ENCODE results near the gene SPDYA.
A peak's percentile ranks its signal among the peaks of the same experiment; 100 is the strongest.

SPDYA gene

DNA sequence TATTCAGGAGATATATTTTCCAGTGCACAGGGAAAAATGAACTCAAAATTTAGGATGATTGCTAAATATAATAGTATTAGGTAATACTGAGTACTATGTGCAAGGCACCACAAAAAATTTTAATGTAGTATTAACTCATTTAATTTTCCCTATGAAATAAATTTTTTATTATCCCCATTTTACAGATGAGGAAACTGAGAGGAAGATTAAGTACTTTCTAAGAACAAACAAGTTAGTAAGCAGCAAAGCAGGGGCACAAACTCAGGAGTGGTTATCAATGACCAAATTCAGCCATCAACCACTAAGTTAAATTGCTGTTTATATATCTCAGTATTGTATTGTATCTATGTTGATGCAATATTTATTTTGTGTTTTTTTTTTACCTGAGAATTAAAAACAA lies 14.2 kb downstream of the SPDYA start:
- no peak for DNase-seq

- no peak for DNase-seq
Observed at GRCh38 chr2:28828382-28828781, 17.7 kb downstream of the SPDYA start.

DNA sequence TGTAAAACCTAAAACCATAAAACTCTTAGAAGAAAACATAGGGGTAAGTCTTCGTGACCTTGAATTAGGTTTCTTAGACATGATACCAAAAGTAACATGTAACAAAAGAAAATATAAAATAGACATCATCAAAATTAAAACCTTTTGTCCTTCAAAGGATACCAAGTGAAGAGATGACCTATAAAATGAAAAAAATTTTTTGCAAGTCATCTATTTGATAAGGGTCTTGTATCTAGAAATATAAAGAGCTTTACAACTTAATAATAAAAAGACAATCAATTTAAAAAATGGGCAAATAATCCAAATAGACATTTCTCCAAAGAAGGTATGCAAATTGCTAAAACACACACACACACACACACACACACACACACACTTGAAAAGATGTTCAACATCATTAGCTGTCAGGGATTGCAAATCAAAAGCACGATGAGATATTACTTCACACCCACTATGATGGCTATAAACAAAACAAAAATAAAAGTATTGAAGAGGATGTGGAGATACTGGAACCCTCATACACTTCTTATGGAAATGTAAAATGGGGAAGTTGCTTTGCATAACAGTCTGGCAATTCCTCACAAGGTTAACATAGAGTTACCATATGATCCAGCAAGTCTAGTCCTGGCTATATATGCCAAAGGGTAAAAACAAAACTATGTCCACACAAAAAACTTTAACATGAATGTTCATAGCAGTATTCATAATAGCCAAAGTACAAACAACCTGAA lies 23.3 kb downstream of the SPDYA start:
- no peak for DNase-seq

GRCh38 chr2:28835781-28836180 lies 25.1 kb downstream of the SPDYA start:
- DNase-seq = no peak

DNA sequence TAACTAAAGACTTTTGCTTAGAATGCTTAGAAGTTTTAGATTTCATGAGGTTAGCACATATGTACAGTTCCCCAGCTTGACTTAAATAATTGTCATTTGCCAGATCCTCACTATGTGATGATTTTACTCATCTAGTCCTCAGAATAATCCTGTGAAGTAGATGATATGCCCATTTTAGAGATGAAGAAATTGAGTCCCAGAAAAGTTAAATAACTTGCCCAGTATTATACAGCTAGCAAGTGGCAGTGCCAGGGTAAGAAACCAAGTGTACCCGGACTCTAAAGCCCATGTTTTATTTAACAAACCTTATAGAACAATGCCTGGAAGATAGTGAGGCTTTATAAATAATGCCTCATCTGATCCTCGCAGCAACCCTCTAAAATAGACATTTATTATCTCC lies 28.3 kb downstream of the SPDYA start:
- DNase-seq = no peak

- no peak for DNase-seq
Observed at GRCh38 chr2:28842042-28842441, 31.4 kb downstream of the SPDYA start.

DNA sequence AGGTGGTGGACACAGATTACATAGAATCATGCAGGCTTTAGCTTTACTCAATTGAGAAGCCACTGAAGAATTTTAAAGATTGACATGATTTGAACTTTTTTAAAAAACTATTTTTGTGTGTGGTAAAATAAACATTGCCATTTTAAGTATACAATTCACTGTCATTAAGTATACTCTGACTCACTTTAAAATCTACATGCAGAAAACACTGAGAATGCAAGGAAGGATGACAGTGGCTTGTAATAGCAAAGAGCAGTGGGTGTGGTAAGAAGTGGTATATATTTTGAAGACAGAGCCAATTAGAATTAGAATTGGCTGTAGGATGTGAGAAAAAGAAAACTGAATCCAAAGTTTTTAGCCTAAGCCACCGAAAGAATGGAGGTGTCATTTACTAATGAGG lies 44.6 kb downstream of the SPDYA start:
- no peak for DNase-seq

DNA sequence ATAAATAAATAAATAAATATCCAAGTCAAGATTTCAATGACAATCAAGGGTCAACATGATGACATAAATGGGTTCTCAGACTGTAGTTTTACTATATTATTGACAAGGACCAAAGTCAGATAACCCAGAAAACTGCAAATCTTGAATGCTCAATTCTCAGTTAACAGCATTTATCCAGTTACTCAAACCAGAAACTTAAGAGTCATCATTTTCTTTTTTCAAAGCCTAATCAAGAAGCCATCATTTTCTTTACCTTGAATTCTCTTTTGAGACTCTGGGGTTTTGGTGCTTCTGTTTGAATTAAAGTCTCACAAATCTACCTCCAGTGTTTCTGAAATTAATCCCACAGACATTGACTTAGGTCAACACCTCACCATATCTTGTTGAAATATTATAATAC lies 45.3 kb downstream of the SPDYA start:
- DNase-seq = no peak

DNA sequence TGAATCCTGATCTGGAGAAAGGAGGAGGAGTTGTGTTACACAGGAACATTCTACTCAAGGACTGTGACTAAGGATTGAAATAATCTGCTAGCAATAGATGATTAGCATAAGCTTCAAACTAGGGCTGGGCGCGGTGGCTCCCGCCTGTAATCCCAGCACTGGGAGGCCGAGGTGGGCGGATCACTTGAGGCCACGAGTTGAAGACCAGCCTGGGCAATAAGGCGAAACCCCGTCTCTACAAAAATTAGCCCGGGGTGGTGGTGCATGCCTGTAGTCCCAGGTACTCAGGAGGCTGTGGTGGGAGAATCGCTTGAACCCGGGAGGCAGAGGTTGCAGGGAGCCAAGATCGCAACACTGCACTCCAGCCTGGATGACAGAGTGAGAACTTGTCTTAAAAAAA lies 58.0 kb downstream of the SPDYA start:
- DNase-seq = no peak

GRCh38 chr2:28869494-28870145 lies 59.0 kb downstream of the SPDYA start:
- DNase-seq = peak in 4 of 56 donors; percentile 19 to 53 (median 37)

GRCh38 chr2:28870146-28870891 lies 59.7 kb downstream of the SPDYA start, which contains the start of gene TRMT61B:
TRMT61B (minus strand) TSS chr2:28870309; CDS start chr2:28870277, 32 bp downstream.
- peak; percentile 56 to 96 (median 92) for DNase-seq

GRCh38 chr2:28871620-28872019 lies 61.0 kb downstream of the SPDYA start:
- DNase-seq = no peak

GRCh38 chr2:28880193-28880592 lies 69.6 kb downstream of the SPDYA start:
- DNase-seq = no peak

DNA sequence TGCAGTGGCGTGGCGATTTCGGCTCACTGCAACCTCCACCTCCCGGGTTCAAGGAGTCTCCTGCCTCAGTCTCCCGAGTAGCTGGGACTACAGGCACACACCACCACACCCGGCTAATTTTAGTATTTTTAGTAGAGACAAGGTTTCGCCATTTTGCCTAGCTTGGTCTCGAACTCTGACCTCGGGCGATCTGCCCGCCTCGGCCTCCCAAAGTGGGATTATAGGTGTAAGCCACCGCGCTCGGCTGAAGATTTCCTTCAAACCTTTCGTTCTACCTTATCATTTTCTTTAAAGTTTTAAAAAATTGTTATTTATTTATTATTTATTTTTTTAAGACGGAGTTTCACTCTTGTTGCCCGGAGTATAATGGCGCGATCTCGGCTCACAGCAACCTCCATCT lies 82.9 kb downstream of the SPDYA start:
- no peak for DNase-seq

DNA sequence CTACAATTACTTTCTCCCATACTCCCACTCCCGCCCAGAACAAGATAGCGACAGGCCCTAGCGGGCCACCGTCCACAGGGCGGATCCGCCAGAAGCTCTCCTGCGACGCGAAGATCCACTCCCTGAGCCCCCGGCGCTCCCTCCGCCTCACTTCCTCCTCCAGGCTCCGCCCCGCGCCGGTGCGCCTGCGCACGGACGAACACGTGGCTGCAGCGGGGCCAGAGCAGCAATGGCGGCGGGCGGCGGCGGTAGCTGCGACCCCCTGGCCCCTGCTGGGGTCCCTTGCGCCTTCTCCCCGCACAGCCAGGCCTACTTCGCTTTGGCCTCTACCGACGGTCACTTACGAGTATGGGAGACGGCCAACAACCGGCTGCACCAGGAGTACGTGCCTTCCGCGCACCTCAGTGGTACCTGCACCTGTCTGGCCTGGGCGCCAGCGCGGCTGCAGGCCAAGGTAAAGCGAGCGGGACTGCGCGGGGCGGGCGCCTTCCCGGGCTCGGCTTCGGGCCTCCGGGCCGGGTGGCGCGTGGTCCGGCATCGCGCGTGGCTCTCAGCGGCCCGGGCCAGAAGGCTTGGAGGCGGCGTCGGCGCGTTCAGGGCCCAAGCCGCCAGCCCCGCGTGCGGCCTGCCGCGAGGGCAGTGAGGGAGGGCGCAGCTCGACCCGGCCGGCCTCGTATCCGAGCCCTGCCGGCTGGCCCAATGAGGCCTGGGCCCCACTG lies 84.0 kb downstream of the SPDYA start, which contains the start of gene WDR43:
TSS of gene WDR43 (plus strand) at position 198 of the 719 bp plus-strand sequence. CDS start at position 230, 32 bp downstream.
- peak; percentile 65 to 99 (median 94) for DNase-seq

- peak in 18 of 56 donors; percentile 3 to 49 (median 16) for DNase-seq
Observed at GRCh38 chr2:28895189-28895893, 84.7 kb downstream of the SPDYA start.

DNA sequence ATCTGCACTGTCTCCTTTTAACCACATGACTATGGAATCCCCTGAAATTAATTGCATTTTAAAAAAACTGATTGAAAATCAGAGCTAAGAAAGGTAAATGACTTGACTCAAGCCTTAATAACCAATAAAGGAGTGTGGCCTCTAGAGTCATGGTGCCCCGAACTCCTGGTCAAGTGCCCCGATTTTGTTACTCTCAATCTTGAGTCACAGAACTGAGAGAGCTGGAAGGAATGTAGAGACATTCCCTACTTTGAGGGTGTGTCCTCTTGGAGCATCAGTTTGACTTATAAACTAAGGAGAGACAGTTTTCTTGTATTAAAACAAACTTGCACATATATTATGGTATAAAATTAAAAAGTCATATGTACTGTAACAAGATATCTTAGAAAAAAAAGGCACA lies 86.3 kb downstream of the SPDYA start:
- DNase-seq = no peak

DNA sequence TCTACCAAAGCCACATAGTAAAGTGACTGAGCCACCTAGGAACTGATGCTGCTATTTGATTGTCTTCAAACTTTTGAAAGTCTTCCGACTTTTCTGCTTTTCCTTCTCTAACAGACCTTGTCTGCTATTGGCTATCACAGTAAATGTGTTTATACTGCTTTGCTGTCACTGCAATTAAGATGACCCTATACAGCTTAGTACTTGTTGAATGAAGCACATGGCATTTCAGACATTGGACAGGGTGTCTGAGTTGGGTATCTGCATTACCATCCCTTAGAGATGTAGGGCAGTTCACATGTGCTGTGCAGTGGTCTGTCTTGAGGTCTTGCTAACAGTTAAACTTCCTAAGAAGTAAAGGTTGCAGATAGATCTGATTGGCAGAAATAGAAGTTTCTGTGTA lies 87.4 kb downstream of the SPDYA start:
- no peak for DNase-seq
